Endothelial cell of umbilical vein (primary cell): ENCODE measurements around the gene CSMD2. TPM values are rescaled to one million over a fixed set of nuclear protein-coding genes. Genes with fewer than 3 reads are reported as not detected.

Experiments used
- BruUV-seq: library from RNA; stranded (reverse); fragments of 400-500 nt; replicated peaks from 2 replicates; lab custom pipeline; 2021; lab: Mats Ljungman, UMichigan
- CTCF ChIA-PET: fragments of 300-600, 350-600 bp; sonication (Branson Sonifier 250); formaldehyde crosslinking; loops from one replicate; lab custom pipeline; 2021; ENCODE audit warnings: antibody characterized with exemption, inconsistent platforms; lab: Charles Lee
- POLR2A ChIA-PET: fragments of 300-600, 350-600 bp; sonication (Branson Sonifier 250); formaldehyde crosslinking; loops from one replicate; lab custom pipeline; 2021; ENCODE audit warnings: antibody characterized with exemption, inconsistent platforms; lab: Charles Lee
- DNase-seq: peaks from one replicate; pipeline ENCODE4 v3.0.0-alpha.2; 2011; ENCODE audit warnings: low read depth, low spot score
- FAIRE-seq: peaks from 2 replicates; lab custom pipeline; 2011; peaks lifted over from hg19 to GRCh38; lab: Jason Lieb, UNC
- H2AFZ ChIP-seq: 2 replicates; pipeline ENCODE4 v1.6.0; 2012; ENCODE audit warnings: low read depth, low read length, control low read depth, inconsistent platforms
- H3K27ac ChIP-seq: 2 replicates; pipeline ENCODE4 v1.5.1; 2011; ENCODE audit warnings: low read depth, mild to moderate bottlenecking, control low read depth, low read length, moderate library complexity; ENCODE audit not compliant: insufficient read depth
- H3K27me3 ChIP-seq, 2 experiments: 2 replicates each; pipeline versions ENCODE4 v1.6.0 to v1.6.1; 2011; ENCODE audit warnings: low read length in 2 of 2, mixed read lengths in 1 of 2; ENCODE audit not compliant: control insufficient read depth in 2 of 2, insufficient read depth in 2 of 2
- H3K36me3 ChIP-seq, 2 experiments: 2 replicates in 1 of 2; 3 replicates in 1 of 2; pipeline ENCODE4 v1.5.1; 2011; ENCODE audit warnings: low read length in 2 of 2, mild to moderate bottlenecking in 1 of 2, moderate library complexity in 1 of 2; ENCODE audit not compliant: control insufficient read depth in 2 of 2, insufficient read depth in 2 of 2; ENCODE audit errors: extremely low read depth in 1 of 2
- H3K4me1 ChIP-seq: 3 replicates; pipeline ENCODE4 v1.5.1; 2011; ENCODE audit warnings: mild to moderate bottlenecking, low read length; ENCODE audit not compliant: control insufficient read depth, insufficient read depth; ENCODE audit errors: extremely low read depth
- H3K4me2 ChIP-seq: 2 replicates; pipeline ENCODE4 v1.6.1; 2011; ENCODE audit warnings: low read length, control low read depth, mixed read lengths; ENCODE audit not compliant: insufficient read depth
- H3K4me3 ChIP-seq, 3 experiments: fragments of 200-600 bp in 1 of 3; sonication (generic), shearing (Covaris generic) in 1 of 3; replicated peaks in 1 of 3; 2 replicates each; pipeline ENCODE4 v1.5.1; 2011 to 2016; ENCODE audit warnings: control low read depth in 3 of 3, low read length in 3 of 3, mild to moderate bottlenecking in 2 of 3, inconsistent platforms in 1 of 3, low read depth in 1 of 3, moderate library complexity in 1 of 3; ENCODE audit not compliant: insufficient read depth in 1 of 3
- H3K79me2 ChIP-seq: 2 replicates; pipeline ENCODE4 v1.6.0; 2012; ENCODE audit warnings: low read length, inconsistent platforms; ENCODE audit not compliant: control insufficient read depth, insufficient read depth
- H3K9ac ChIP-seq: replicated peaks from 2 replicates; pipeline ENCODE3; 2011; ENCODE audit warnings: low read length, control low read depth; ENCODE audit not compliant: insufficient read depth; ENCODE audit errors: extremely low read depth
- H3K9me1 ChIP-seq: replicated peaks from 3 replicates; pipeline ENCODE4 v1.6.0; 2011; ENCODE audit warnings: mild to moderate bottlenecking, low read length; ENCODE audit not compliant: control insufficient read depth, insufficient read depth; ENCODE audit errors: extremely low read depth
- H3K9me3 ChIP-seq: replicated peaks from 2 replicates; pipeline ENCODE4 v1.5.1; 2012; ENCODE audit warnings: low read length, inconsistent platforms; ENCODE audit not compliant: control insufficient read depth, insufficient read depth
- H4K20me1 ChIP-seq: replicated peaks from 2 replicates; pipeline ENCODE3; 2011; ENCODE audit warnings: mild to moderate bottlenecking, low read length; ENCODE audit not compliant: control insufficient read depth, insufficient read depth; ENCODE audit errors: extremely low read depth
- CTCF ChIP-seq, 2 donors: IDR thresholded peaks; 1 replicate in 1 of 2; 2 replicates in 1 of 2; pipeline ENCODE4 v1.5.1; 2011; ENCODE audit warnings: low read length in 2 of 2, mild to moderate bottlenecking in 2 of 2, moderate library complexity in 2 of 2, control low read depth in 1 of 2, inconsistent platforms in 1 of 2, low read depth in 1 of 2; ENCODE audit not compliant: insufficient read depth in 1 of 2; ENCODE audit errors: extremely low read depth in 1 of 2
- EZH2 ChIP-seq: IDR thresholded peaks from 2 replicates; pipeline ENCODE4 v1.6.1; 2012; ENCODE audit warnings: borderline replicate concordance, low read depth, mild to moderate bottlenecking, moderate library complexity, low read length, inconsistent platforms; ENCODE audit not compliant: severe bottlenecking
- FOS ChIP-seq: IDR thresholded peaks from 2 replicates; pipeline ENCODE4 v1.6.1; 2011; ENCODE audit warnings: mild to moderate bottlenecking, low read length, moderate library complexity, borderline replicate concordance; ENCODE audit not compliant: insufficient read depth
- GATA2 ChIP-seq: IDR thresholded peaks from 2 replicates; pipeline ENCODE4 v1.7.0; 2011; ENCODE audit warnings: low read depth, mild to moderate bottlenecking, moderate library complexity, mixed read lengths, low read length; ENCODE audit not compliant: insufficient read length, insufficient read depth
- JUN ChIP-seq: IDR thresholded peaks from 2 replicates; pipeline ENCODE4 v1.6.1; 2011; ENCODE audit warnings: borderline replicate concordance, low read depth; ENCODE audit not compliant: insufficient read length, insufficient read depth
- MAX ChIP-seq: IDR thresholded peaks from 2 replicates; pipeline ENCODE4 v1.6.1; 2011; ENCODE audit not compliant: insufficient read depth, insufficient read length
- MYC ChIP-seq: IDR thresholded peaks from one replicate; pipeline ENCODE4 v1.6.1; 2011; ENCODE audit warnings: mild to moderate bottlenecking, low read depth, low read length
- POLR2A ChIP-seq: IDR thresholded peaks from 2 replicates; pipeline ENCODE4 v1.6.1; 2012; ENCODE audit warnings: low read depth, mild to moderate bottlenecking, control low read depth, low read length
- POLR2AphosphoS5 ChIP-seq: IDR thresholded peaks from 2 replicates; pipeline ENCODE4 v1.6.1; 2012; ENCODE audit warnings: low read depth, mild to moderate bottlenecking, control low read depth, low read length, moderate library complexity; ENCODE audit not compliant: insufficient read depth
- dilution Hi-C: fragments of 300-500 bp; cut with MboI; formaldehyde crosslinking; loops from one replicate; pipeline ENCODE4 v1.15.0; 2019; ENCODE audit warnings: low sequenced_read_pairs; ENCODE audit not compliant: extremely low pct_ligation_motif_present
- intact Hi-C: fragments of 100-400 bp; cut with micrococcal nuclease; formaldehyde crosslinking; loops from one replicate; pipeline ENCODE4 v1.10.0; 2022
- polyA plus RNA-seq, 4 experiments: library from polyadenylated mRNA; depleted of rRNA in 3 of 4; stranded (reverse) in 3 of 4; unstranded in 1 of 4; fragments of >200 nt; gene quantifications; 2 replicates each; pipeline versions ENCODE4 v1.2.1 to v1.2.3, GENCODE V29; 2011 to 2012; ENCODE audit warnings: missing spikeins in 1 of 4
- total RNA-seq: library from RNA; stranded (reverse); gene quantifications from 2 replicates; pipeline ENCODE4 v1.2.3, GENCODE V29; 2021

CSMD2 gene
- total and polyA plus RNA-seq, 2 donors (not counting 3 experiments of a cell fraction or from before 2014, with no cell fraction given): under 0.01 TPM; not detected in 1

- DNase-seq (no peak), FAIRE-seq (no peak)
- Histone ChIP-seq H3K27ac (no peak overlapping the region), H3K27me3 (no peaks in the 10 kb centered on the region), H3K9me1 (no peaks in the 10 kb centered on the region), H3K9ac (no peak overlapping the region), H3K36me3 (no peaks in the 10 kb centered on the region), H3K4me1 (no peaks in the 10 kb centered on the region), H3K4me3 (no peak overlapping the region), H3K9me3 (peaks cover 5% of the 10 kb centered on the region), H2AFZ (no peak overlapping the region), H3K79me2 (no peaks in the 10 kb centered on the region), H3K4me2 (no peak overlapping the region), H4K20me1 (no peaks in the 10 kb centered on the region)
- TF ChIP-seq POLR2AphosphoS5 (no peak), JUN (no peak), CTCF (IDR thresholded peaks at IDR 0.05; ENCODE audit: extremely low read depth in 1 of 2, insufficient read depth in 1 of 2, low read depth in 1 of 2, low read length in 2 of 2) (no peak), MYC (no peak), MAX (no peak), POLR2A (no peak), FOS (no peak), EZH2 (no peak), GATA2 (no peak)
- POLR2A ChIA-PET: no interaction called here
- dilution Hi-C loops (no loop called here), intact Hi-C loops (no loop called here)
- CTCF ChIA-PET: no interaction called here
- no TSS peak for BruUV-seq
These were observed 311.6 kb downstream of the CSMD2 start for GRCh38 chr1:33853431-33853830.
